ENCODE results near the gene NCKAP5.
A peak's percentile ranks its signal among the peaks of the same experiment; 100 is the strongest.

The NCKAP5 gene

DNA sequence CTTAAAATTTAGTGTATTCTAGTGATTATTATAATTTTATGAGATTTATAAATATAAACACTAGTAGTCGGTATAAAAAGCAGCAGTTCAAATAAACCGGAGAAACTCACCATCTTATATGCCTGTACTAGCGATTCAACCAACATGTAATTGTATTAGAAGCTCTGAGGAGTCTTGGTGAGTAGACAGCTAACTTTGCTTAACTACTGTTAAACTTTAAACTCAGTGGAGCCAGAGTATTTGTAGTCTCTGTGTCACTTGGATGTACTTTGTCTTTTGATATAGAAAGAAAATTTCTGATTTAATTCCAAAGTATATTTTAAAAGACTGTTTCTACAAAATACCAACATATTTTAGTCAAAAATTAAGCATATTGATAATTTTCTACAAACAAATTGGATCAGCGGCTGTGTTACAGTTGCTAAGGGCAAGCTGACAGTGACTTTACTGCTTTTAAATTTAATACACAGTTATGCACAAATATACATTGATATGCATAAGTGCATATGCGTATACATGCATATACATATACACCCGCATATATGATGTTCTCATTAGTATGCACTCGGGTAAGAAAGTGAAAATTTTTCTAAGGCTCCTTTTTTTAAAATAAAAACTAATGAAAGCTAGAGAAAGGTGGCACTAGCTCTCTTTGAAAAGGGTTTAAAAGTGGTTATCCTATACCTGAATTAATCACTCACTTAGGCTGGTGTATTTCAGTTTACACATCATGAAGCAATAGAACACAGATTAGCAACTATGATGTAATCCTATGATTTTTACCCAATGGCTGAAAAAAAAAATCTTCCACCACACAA, 374.5 kb downstream of the NCKAP5 start:
- DNase-seq, result no peak

DNA sequence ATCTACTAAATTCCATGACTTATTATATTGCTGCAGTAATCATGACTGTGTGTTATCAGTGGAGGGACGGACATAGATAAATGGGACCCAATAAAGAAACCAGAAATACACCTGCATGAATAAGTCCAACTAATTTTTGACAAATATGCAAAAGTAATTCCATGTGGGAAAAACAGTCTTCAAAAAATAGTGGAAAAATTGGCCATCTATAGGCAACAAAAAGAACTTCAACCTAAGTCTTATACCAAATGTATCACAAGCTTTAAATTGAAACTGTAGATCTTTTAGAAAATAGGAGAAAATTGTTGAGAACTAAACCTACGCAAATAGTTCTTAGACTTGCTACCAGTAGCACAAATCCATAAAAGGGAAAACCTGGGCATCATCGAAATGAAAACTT, 376.2 kb downstream of the NCKAP5 start:
- no peak for DNase-seq

- DNase-seq, result no peak
These were observed 391.1 kb downstream of the NCKAP5 start for GRCh38 chr2:133177196-133177595.

DNA sequence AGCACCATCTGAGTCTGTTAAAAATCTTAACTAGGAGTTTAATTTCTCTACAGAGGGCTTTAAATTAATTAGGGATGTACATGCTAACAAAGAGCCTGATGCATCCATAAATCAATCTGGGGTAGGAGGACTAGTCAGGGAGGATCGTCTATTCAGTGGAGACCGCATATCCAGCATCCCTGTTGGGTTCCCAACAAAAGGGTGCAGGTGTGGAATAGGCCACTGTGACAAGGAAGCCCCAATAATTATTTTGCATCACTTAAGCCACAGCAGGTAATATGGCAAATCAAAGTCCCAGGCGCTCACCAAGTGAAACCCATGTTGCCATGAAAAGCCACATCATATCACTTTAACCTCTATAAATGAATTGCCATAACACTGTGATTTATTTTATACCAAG, 392.3 kb downstream of the NCKAP5 start:
- no peak for DNase-seq

DNA sequence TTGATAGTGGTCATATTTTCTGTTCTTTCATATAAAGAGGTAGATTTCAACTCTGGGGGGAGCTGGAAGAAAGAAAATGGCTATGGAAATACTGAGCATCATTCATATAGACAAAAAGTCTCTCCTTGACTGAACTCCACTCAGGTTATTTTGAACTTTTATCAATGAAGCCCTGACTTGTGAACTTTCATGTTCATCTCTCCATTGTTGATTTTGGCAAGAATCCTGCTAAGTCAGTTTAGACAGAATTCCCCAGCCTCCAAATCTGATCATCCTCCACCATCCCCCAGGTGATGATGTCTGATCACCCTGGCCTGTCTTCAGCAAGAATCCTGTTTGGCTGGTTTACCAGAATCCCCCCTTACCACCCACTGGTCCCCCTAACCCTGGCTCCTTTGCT, 395.0 kb downstream of the NCKAP5 start:
- no peak for DNase-seq

- DNase-seq, result peak; percentile 86
These were observed 396.8 kb downstream of the NCKAP5 start for GRCh38 chr2:133171393-133172004.

DNA sequence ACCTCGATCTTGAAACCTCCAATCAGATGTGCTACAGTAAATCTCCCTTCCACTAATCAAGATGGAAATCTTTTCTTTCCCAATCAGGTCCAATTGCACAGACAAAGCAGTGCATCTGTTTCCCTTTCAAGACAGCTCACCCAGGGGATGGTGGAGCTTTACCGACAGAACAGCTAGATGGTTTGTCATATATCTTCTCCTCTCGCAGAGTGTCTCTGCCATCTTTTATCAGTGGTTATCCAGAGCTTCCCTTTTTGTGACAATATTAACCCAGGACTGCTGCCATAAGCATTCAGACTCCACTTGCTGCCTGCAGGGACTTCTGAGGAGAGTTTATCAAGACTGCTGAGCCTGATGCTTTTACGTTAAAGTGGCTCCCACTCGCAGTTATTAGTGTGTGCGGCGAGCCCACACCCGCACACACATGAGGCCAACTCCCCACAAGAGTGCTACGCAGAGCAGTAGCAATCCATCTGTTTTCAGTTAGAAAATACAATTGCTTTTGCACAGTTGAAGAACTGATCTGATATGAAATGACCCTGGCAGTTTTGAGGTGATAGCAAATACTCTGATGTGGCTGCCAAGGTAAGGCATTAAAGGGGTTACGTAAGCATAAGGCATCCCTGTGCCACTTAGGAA, 398.9 kb downstream of the NCKAP5 start:
- DNase-seq, result no peak

DNA sequence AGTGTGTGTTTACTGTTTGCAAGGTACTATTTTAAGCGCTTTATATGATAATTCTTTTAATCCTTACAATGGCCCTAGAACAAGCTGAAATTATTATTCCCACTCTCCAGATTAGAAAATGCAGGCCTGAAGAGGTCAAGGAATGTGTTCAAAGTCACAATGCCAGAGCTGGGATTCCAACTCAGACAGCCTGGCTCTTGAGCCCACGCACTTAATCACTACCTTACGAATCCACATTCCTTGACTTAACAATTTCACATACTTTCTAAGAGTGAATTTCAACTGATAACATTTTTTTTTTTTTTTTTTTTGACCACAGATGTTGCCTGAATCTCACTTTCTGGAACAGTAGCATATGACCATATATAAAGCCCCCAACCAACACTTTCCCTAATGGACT, 400.3 kb downstream of the NCKAP5 start:
- no peak for DNase-seq

GRCh38 chr2:133167223-133167622, 401.0 kb downstream of the NCKAP5 start:
- no peak for DNase-seq

GRCh38 chr2:133166031-133166430, 402.2 kb downstream of the NCKAP5 start:
- no peak for DNase-seq

GRCh38 chr2:133163111-133163510, 405.2 kb downstream of the NCKAP5 start:
- DNase-seq, result no peak

DNA sequence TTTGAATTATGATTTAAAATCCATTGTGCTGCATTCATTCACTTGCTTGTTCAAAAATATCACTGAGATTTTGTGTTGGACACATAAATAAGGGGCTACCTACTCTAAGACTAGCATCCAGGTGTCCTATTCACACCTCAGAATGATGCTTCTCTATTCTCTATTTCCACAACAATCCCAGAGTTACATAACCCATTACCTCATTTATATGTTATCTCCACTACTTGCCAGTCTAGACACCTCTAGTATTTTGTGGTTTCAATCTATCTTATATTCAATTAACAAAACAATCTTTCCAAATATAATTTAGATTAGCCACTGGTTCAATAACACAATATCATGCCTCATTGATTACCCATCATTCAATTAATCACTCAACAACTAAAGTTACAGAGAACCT, 409.8 kb downstream of the NCKAP5 start:
- no peak for DNase-seq

DNA sequence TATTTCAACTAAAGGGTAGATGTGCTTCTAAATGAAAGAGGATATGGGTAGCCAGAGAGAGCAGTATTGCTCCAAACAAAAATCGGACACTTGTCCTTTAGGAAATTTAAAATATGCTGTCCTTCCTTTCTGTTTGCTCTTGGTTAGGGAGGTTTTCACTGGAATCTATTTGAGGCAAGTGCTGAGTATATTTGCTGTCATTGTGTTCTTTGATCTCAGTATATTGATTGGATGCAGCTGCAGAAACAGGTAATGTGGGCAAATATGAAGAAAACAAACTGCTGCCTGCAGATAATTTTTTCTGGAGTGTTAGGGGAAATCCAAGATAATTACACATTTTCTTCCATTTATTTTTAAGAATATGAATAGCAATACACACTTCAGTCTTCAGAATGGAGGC, 410.2 kb downstream of the NCKAP5 start:
- no peak for DNase-seq

DNA sequence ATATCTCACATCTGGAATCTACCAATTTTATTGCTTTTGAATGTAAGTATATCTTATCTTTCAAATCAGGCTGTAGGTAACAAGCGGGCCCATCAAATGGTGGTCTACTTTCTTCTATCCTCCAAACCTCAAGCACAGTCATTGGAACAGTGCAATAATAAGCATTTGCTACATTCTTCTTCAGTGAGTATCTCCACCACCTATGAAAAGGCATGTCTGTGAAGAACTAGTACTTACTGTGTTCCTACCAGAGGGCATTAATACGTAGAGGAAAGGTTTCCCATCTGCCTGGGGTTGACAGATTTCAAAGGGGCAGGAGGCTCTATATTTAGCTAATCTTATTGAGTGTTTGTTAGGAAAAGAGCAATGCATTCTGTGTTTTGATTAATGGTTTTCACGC, 411.1 kb downstream of the NCKAP5 start:
- DNase-seq, result no peak

DNA sequence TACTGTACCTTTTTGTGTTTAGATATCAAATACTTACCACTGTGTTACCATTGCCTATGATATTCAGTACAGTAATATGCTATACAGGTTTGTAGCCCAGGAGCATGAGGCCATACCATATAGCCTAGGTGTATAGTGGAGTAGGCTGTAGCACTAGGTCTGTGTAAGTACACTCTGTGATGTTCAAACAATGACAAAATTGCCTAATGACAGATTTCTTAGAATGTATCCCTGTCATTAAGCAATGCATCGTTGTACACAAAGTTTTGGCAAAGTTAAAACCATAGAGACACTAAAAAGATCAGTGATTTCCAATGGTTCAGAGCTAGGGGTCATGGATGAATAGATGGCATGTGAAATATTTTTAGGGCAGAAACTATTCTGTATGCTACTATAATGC, 415.5 kb downstream of the NCKAP5 start:
- DNase-seq, result no peak

GRCh38 chr2:133148187-133148586, 420.1 kb downstream of the NCKAP5 start:
- DNase-seq, result no peak

- no peak for DNase-seq
These were observed 421.4 kb downstream of the NCKAP5 start for GRCh38 chr2:133146893-133147292.

DNA sequence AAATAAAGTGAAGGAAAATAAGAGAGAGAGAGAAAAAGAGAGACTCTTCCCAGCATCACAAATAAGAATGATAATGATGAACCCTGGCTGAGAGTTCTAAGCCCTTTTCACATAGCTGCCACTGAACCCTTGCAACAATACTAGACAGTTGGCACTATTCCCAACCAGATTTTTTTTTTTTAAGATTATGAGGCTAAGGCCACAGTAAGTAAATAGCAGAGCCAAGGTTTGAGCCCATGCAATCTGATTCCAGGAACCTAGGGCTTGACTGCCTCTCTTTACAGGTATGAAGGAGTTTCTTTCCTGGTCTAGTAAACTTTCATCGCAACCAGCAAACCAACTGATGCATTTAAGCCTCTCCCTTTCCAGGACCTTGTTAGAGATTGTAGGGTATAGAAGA, 424.6 kb downstream of the NCKAP5 start:
- no peak for DNase-seq

GRCh38 chr2:133142087-133142486, 426.2 kb downstream of the NCKAP5 start:
- DNase-seq, result no peak

GRCh38 chr2:133140620-133141019, 427.6 kb downstream of the NCKAP5 start:
- DNase-seq, result no peak

DNA sequence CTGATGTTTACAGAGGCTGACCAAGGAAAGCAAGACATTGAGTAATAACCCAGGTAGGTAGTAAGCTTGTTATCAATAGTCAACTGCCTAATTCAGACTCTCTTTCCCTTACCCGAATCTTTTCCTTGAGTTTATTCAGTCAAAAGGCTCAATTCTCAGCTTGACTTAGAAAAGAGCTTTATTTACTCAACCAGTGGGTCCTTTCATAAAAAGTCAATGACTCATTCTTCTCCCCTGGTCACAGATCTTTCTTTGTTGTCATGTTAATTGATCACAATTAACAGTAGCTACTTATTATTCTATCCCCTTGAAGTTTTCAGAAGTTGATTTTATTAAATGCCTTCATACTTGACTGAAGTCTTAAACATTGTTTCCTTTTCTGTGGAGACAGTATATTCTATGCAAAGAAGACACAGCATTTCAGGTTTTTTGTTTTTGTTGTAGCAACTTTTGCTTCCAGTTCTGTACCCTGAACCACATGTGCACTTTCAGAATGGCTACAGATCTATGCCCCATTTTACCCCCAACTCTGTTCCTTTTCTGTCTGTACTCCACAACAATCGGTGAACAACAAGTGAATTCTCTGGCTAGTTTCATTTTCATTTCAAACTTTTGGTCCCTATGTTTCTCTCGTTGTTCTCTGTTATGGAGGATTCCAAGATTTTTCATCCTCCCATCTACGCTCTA, 428.3 kb downstream of the NCKAP5 start:
- no peak for DNase-seq

GRCh38 chr2:133138693-133139092, 429.6 kb downstream of the NCKAP5 start:
- DNase-seq, result no peak

- DNase-seq, result no peak
These were observed 433.1 kb downstream of the NCKAP5 start for GRCh38 chr2:133135035-133135654.
